Right cardiac atrium (tissue), 5 donors: ENCODE results near the gene VANGL2. TPM values are rescaled to one million over a fixed set of nuclear protein-coding genes. Genes with fewer than 3 reads are reported as not detected.
"Not testable (repeated sequence)": the region's sequence is repeated elsewhere in the genome, so short reads cannot be mapped to it uniquely, and the experiment has no call there.

Experiments used
- ATAC-seq, 2 donors: fragments of 200-7000 bp; cut with Tn5 transposase; one replicate each; pipeline versions ENCODE4 v1.8.0 to v1.9.1; 2020; ENCODE audit warnings: moderate library complexity in 2 of 2, mild to moderate bottlenecking in 1 of 2
- DNase-seq, 3 donors: peaks; one replicate each; pipeline ENCODE4 v3.0.0-alpha.2; 2020
- H3K27ac ChIP-seq: one replicate; pipeline ENCODE4 v1.5.1; 2013; ENCODE audit warnings: mild to moderate bottlenecking, low read length, control low read depth, moderate library complexity
- H3K27me3 ChIP-seq: one replicate; pipeline ENCODE4 v1.6.1; 2013; ENCODE audit not compliant: control insufficient read depth, insufficient read depth
- H3K4me1 ChIP-seq: one replicate; pipeline ENCODE4 v1.6.1; 2013; ENCODE audit warnings: low read length; ENCODE audit not compliant: control insufficient read depth, insufficient read depth
- H3K4me3 ChIP-seq: one replicate; pipeline ENCODE4 v1.5.1; 2013; ENCODE audit warnings: low read length, control low read depth
- H3K9me3 ChIP-seq: one replicate; pipeline ENCODE4 v1.6.1; 2013; ENCODE audit warnings: low read length; ENCODE audit not compliant: control insufficient read depth
- WGBS: extraction: QIAGEN DNeasy Blood & Tissue Kit; methylation state at CpG from one replicate; pipeline ENCODE4 v1.1.7; 2013; 5-methylcytosine and 5-hydroxymethylcytosine counted together
- intact Hi-C, 4 donors: fragments of 100-400 bp; cut with DNase I; formaldehyde crosslinking; loops; one replicate each; pipeline versions ENCODE4 v1.11.0 to v1.14.0; 2022 to 2023
- polyA plus RNA-seq: library from polyadenylated mRNA; stranded (reverse); fragments of 200-250 nt; gene quantifications from one replicate; pipeline ENCODE4 v1.2.3, GENCODE V29; 2013
- total RNA-seq, 4 donors: library from RNA; stranded (reverse); fragmentation: NEBNext Ultra II Directional; extraction: Animal tissue kit (Norgen Biotek cat#: 25700); gene quantifications; one replicate each; pipeline ENCODE4 v1.2.1, GENCODE V29; 2021
- donor health status: healthy with polysubstance abuse.
- donor health status: DM: no; HTN: yes; CAD: no.
- donor health status: DM: no; HTN: no; CAD: no.
- donor health status: DM: no; HTN: yes; CAD: no; lungs with severe emphysema.
- donor health status: DM: yes; HTN: yes; CAD: no.

Gene VANGL2
- total and polyA plus RNA-seq, 5 donors: 4.7 to 11.4 (median 8.5) TPM

GRCh38 chr1:160370561-160371345, 29.6 kb upstream of the VANGL2 start:
- WGBS: 67% methylated on average over 42 of the region's 42 CpGs
- H3K4me3 ChIP-seq: no peak overlapping the region
- no peaks in the 10 kb centered on the region for H3K27me3 ChIP-seq
- ATAC-seq (no peak), DNase-seq (no peak)
- intact Hi-C loops: loop anchor here in 3 of 4 donors (10.0 kb wide), 3 partner anchors 266 to 286 kb away; partner anchors contain the start of genes IGSF8 (in 1 of the 3) and KCNJ9 (in 1 of the 3)
- H3K4me1 ChIP-seq: peaks cover 7% of the 10 kb centered on the region
- H3K27ac ChIP-seq: no peak overlapping the region
- no peaks in the 10 kb centered on the region for H3K9me3 ChIP-seq

GRCh38 chr1:160371346-160371631, 29.1 kb upstream of the VANGL2 start:
- no peak overlapping the region for H3K27ac ChIP-seq
- no peak overlapping the region for H3K4me3 ChIP-seq
- H3K4me1 ChIP-seq: peaks cover 7% of the 10 kb centered on the region
- no peak for DNase-seq
- no peaks in the 10 kb centered on the region for H3K9me3 ChIP-seq
- no peak for ATAC-seq
- H3K27me3 ChIP-seq: no peaks in the 10 kb centered on the region
- intact Hi-C loops: loop anchor here in 3 of 4 donors (10.0 kb wide), 3 partner anchors 266 to 286 kb away; partner anchors contain the start of genes IGSF8 (in 1 of the 3) and KCNJ9 (in 1 of the 3)

GRCh38 chr1:160371756-160372155, 28.6 kb upstream of the VANGL2 start:
- Histone ChIP-seq H3K4me3 (no peak overlapping the region), H3K27ac (no peak overlapping the region), H3K27me3 (no peaks in the 10 kb centered on the region), H3K9me3 (no peaks in the 10 kb centered on the region), H3K4me1 (peaks cover 7% of the 10 kb centered on the region)
- ATAC-seq: no peak
- intact Hi-C loops: loop anchor here in 3 of 4 donors (10.0 kb wide), 3 partner anchors 267 to 287 kb away; partner anchors contain the start of genes IGSF8 (in 1 of the 3) and KCNJ9 (in 1 of the 3)
- DNase-seq: no peak
- WGBS: 86% methylated on average over 4 of the region's 4 CpGs

- Histone ChIP-seq H3K4me1 (peaks cover 7% of the 10 kb centered on the region), H3K4me3 (no peak overlapping the region), H3K27me3 (no peaks in the 10 kb centered on the region), H3K27ac (no peak overlapping the region), H3K9me3 (no peaks in the 10 kb centered on the region)
- no peak for DNase-seq
- no peak for ATAC-seq
- WGBS: 84% methylated on average over 4 of the region's 4 CpGs
- intact Hi-C loops: loop anchor here in 3 of 4 donors (10.0 kb wide), 3 partner anchors 269 to 289 kb away; partner anchors contain the start of genes IGSF8 (in 1 of the 3) and KCNJ9 (in 1 of the 3)
Measured at GRCh38 chr1:160373696-160374095, 26.7 kb upstream of the VANGL2 start.

GRCh38 chr1:160374306-160375110, 25.9 kb upstream of the VANGL2 start:
- Histone ChIP-seq H3K4me1 (peaks cover 7% of the 10 kb centered on the region), H3K4me3 (no peak overlapping the region), H3K27me3 (no peaks in the 10 kb centered on the region), H3K9me3 (no peaks in the 10 kb centered on the region), H3K27ac (no peak overlapping the region)
- 44% methylated on average over 6 of the region's 6 CpGs for WGBS
- intact Hi-C loops: loop anchor here in 3 of 4 donors (10.0 kb wide), 3 partner anchors 270 to 290 kb away; partner anchors contain the start of genes IGSF8 (in 1 of the 3) and KCNJ9 (in 1 of the 3)
- ATAC-seq (peak; percentile 27 to 59), DNase-seq (peak; percentile 31 to 72 (median 70))

- intact Hi-C loops: loop anchor here in 3 of 4 donors (10.0 kb wide), 3 partner anchors 271 to 291 kb away; partner anchors contain the start of genes IGSF8 (in 1 of the 3) and KCNJ9 (in 1 of the 3)
- no peak overlapping the region for H3K4me3 ChIP-seq
- 13% methylated on average over 9 of the region's 9 CpGs for WGBS
- H3K27ac ChIP-seq: no peak overlapping the region
- H3K9me3 ChIP-seq: no peaks in the 10 kb centered on the region
- H3K27me3 ChIP-seq: no peaks in the 10 kb centered on the region
- no peak for DNase-seq
- H3K4me1 ChIP-seq: peaks cover 7% of the 10 kb centered on the region
- ATAC-seq: peak; percentile 22 to 28
Measured at GRCh38 chr1:160375788-160376524, 24.4 kb upstream of the VANGL2 start.

- DNase-seq (no peak), ATAC-seq (peak; percentile 79 to 83)
- intact Hi-C loops: loop anchor here in 3 of 4 donors (10.0 kb wide), 3 partner anchors 272 to 292 kb away; partner anchors contain the start of genes IGSF8 (in 1 of the 3) and KCNJ9 (in 1 of the 3)
- Histone ChIP-seq H3K9me3 (no peaks in the 10 kb centered on the region), H3K27ac (no peak overlapping the region), H3K27me3 (no peaks in the 10 kb centered on the region), H3K4me3 (no peak overlapping the region), H3K4me1 (peaks cover 7% of the 10 kb centered on the region)
- 6% methylated on average over 5 of the region's 5 CpGs for WGBS
Measured at GRCh38 chr1:160376525-160377131, 23.7 kb upstream of the VANGL2 start.

- no peak overlapping the region for H3K4me3 ChIP-seq
- no peaks in the 10 kb centered on the region for H3K27me3 ChIP-seq
- no peak overlapping the region for H3K27ac ChIP-seq
- peaks cover 7% of the 10 kb centered on the region for H3K4me1 ChIP-seq
- intact Hi-C loops: loop anchor here in 3 of 4 donors (10.0 kb wide), 3 partner anchors 273 to 293 kb away; partner anchors contain the start of genes IGSF8 (in 1 of the 3) and KCNJ9 (in 1 of the 3)
- 74% methylated on average over 7 of the region's 7 CpGs for WGBS
- DNase-seq (no peak), ATAC-seq (no peak)
- H3K9me3 ChIP-seq: no peaks in the 10 kb centered on the region
Measured at GRCh38 chr1:160377585-160378206, 22.7 kb upstream of the VANGL2 start.

- H3K27me3 ChIP-seq: not testable (repeated sequence)
Measured at GRCh38 chr1:160384812-160385211, 15.6 kb upstream of the VANGL2 start.

More at GRCh38 chr1:160384812-160385211, 15.6 kb upstream of the VANGL2 start:
- DNase-seq, H3K4me3 ChIP-seq, intact Hi-C loops, H3K4me1 ChIP-seq, H3K27ac ChIP-seq, H3K9me3 ChIP-seq, ATAC-seq: not testable (repeated sequence)
- 96% methylated on average over 2 of the region's 2 CpGs for WGBS
